ENCODE results near the gene HAUS2. TPM values are rescaled to one million over a fixed set of nuclear protein-coding genes. Genes with fewer than 3 reads are reported as not detected.
"Not testable (repeated sequence)": the region's sequence is repeated elsewhere in the genome, so short reads cannot be mapped to it uniquely, and the experiment has no call there.

HAUS2 gene
- total RNA-seq, 1 experiment from 2014 or later: 41.3 TPM

GRCh38 chr15:42575188-42576039 is 26.8 kb downstream of the HAUS2 start, which contains the start of gene STARD9:
STARD9 (plus strand) TSS chr15:42575606; CDS start chr15:42575716, 110 bp downstream.
- DNase-seq (ENCODE audit: extremely low read depth, low read depth): peak; percentile 96

- no peak for DNase-seq (ENCODE audit: extremely low read depth, low read depth)
These were observed 27.5 kb downstream of the HAUS2 start for GRCh38 chr15:42576040-42576594.

GRCh38 chr15:42576776-42577175 is 28.1 kb downstream of the HAUS2 start:
- no peak for DNase-seq (ENCODE audit: extremely low read depth, low read depth)

GRCh38 chr15:42577514-42578031 is 28.9 kb downstream of the HAUS2 start:
- DNase-seq (ENCODE audit: extremely low read depth, low read depth): no peak

- no peak for DNase-seq (ENCODE audit: extremely low read depth, low read depth)
These were observed 30.4 kb downstream of the HAUS2 start for GRCh38 chr15:42578984-42579537.

GRCh38 chr15:42581272-42581730 is 32.7 kb downstream of the HAUS2 start:
- DNase-seq (ENCODE audit: extremely low read depth, low read depth): peak; percentile 60

GRCh38 chr15:42582569-42583375 is 34.1 kb downstream of the HAUS2 start:
- DNase-seq (ENCODE audit: extremely low read depth, low read depth): no peak

GRCh38 chr15:42584031-42584765 is 35.6 kb downstream of the HAUS2 start:
- DNase-seq (ENCODE audit: extremely low read depth, low read depth): no peak

GRCh38 chr15:42590619-42591237 is 42.1 kb downstream of the HAUS2 start:
- no peak for DNase-seq (ENCODE audit: extremely low read depth, low read depth)

- peak; percentile 19 for DNase-seq (ENCODE audit: extremely low read depth, low read depth)
These were observed 42.7 kb downstream of the HAUS2 start for GRCh38 chr15:42591238-42591934.

GRCh38 chr15:42592716-42593115 is 44.1 kb downstream of the HAUS2 start:
- no peak for DNase-seq (ENCODE audit: extremely low read depth, low read depth)

- no peak for DNase-seq (ENCODE audit: extremely low read depth, low read depth)
These were observed 44.5 kb downstream of the HAUS2 start for GRCh38 chr15:42593143-42593542.

GRCh38 chr15:42594095-42594494 is 45.5 kb downstream of the HAUS2 start:
- DNase-seq (ENCODE audit: extremely low read depth, low read depth): no peak

- DNase-seq (ENCODE audit: extremely low read depth, low read depth): no peak
These were observed 47.1 kb downstream of the HAUS2 start for GRCh38 chr15:42595626-42596240.

- not testable (repeated sequence) for DNase-seq (ENCODE audit: extremely low read depth, low read depth)
These were observed 52.7 kb downstream of the HAUS2 start for GRCh38 chr15:42601316-42601715.

- DNase-seq (ENCODE audit: extremely low read depth, low read depth): peak; percentile 40
These were observed 53.9 kb downstream of the HAUS2 start for GRCh38 chr15:42602501-42602900.

- no peak for DNase-seq (ENCODE audit: extremely low read depth, low read depth)
These were observed 55.3 kb downstream of the HAUS2 start for GRCh38 chr15:42603978-42604377.
